SK-N-SH (cell line): Measurements from ENCODE around the gene EVA1A. TPM values are rescaled to one million over a fixed set of nuclear protein-coding genes. Genes with fewer than 3 reads are reported as not detected.
A peak's percentile ranks its signal among the peaks of the same experiment; 100 is the strongest.

ENCODE experiments used
- CTCF ChIA-PET: fragments of 300-600, 350-600 bp; formaldehyde crosslinking; extraction: SDS; loops from one replicate; lab custom pipeline; 2021; lab: Yijun Ruan, JAX
- POLR2A ChIA-PET: fragments of 350-600 bp; sonication (Branson Sonifier 250); formaldehyde crosslinking; extraction: SDS; loops from one replicate; lab custom pipeline; 2020; ENCODE audit warnings: antibody characterized with exemption, inconsistent platforms; lab: Yijun Ruan, JAX
- DNase-seq: peaks from one replicate; pipeline ENCODE4 v3.0.0; 2012
- H2AFZ ChIP-seq: fragments of 200-600 bp; sonication (generic); 2 replicates; pipeline ENCODE4 v1.8.1; 2016; ENCODE audit warnings: antibody characterized with exemption, mild to moderate bottlenecking, low read depth
- H3F3A ChIP-seq: fragments of 200-600 bp; sonication (generic); replicated peaks from 2 replicates; pipeline ENCODE3; 2016; ENCODE audit warnings: antibody characterized with exemption, mild to moderate bottlenecking; ENCODE audit not compliant: insufficient read depth
- H3K27ac ChIP-seq, 2 experiments: fragments of 200-500 bp in 1 of 2; fragments of 200-600 bp in 1 of 2; sonication (Bioruptor generic) in 1 of 2; sonication (generic), shearing (Covaris generic) in 1 of 2; 2 replicates each; pipeline versions ENCODE4 v1.5.1 to v1.6.1; 2014 to 2016; ENCODE audit warnings: low read depth in 2 of 2, inconsistent platforms in 1 of 2, low read length in 1 of 2, mild to moderate bottlenecking in 1 of 2, mixed read lengths in 1 of 2
- H3K27me3 ChIP-seq: fragments of 200-600 bp; sonication (generic), shearing (Covaris generic); 2 replicates; pipeline ENCODE4 v1.6.1; 2016; ENCODE audit warnings: mixed run types; ENCODE audit not compliant: insufficient read depth
- H3K36me3 ChIP-seq, 2 experiments: fragments of 200-500 bp in 1 of 2; fragments of 200-600 bp in 1 of 2; sonication (Bioruptor generic) in 1 of 2; sonication (generic) in 1 of 2; replicated peaks in 1 of 2; 2 replicates each; pipeline versions ENCODE3 to v1.5.1; 2014 to 2016; ENCODE audit warnings: low read length in 1 of 2, mild to moderate bottlenecking in 1 of 2; ENCODE audit not compliant: insufficient read depth in 2 of 2, control insufficient read depth in 1 of 2
- H3K4me1 ChIP-seq, 2 experiments: fragments of 200-500 bp in 1 of 2; fragments of 200-600 bp in 1 of 2; sonication (Bioruptor generic) in 1 of 2; sonication (generic), shearing (Covaris generic) in 1 of 2; 2 replicates each; pipeline versions ENCODE4 v1.5.1 to v1.6.1; 2014 to 2016; ENCODE audit warnings: low read depth in 1 of 2, low read length in 1 of 2, mixed run types in 1 of 2; ENCODE audit not compliant: insufficient read depth in 2 of 2, control insufficient read depth in 1 of 2
- H3K4me2 ChIP-seq: fragments of 200-600 bp; sonication (generic), shearing (Covaris generic); 2 replicates; pipeline ENCODE4 v1.6.1; 2017; ENCODE audit warnings: mixed run types
- H3K4me3 ChIP-seq, 2 experiments: fragments of 200-500 bp in 1 of 2; fragments of 200-600 bp in 1 of 2; sonication (Bioruptor generic) in 1 of 2; sonication (generic), shearing (Covaris generic) in 1 of 2; 2 replicates each; pipeline versions ENCODE4 v1.5.1 to v1.8.1; 2014 to 2016; ENCODE audit warnings: low read depth in 2 of 2, inconsistent platforms in 1 of 2, low read length in 1 of 2, mild to moderate bottlenecking in 1 of 2, mixed read lengths in 1 of 2, moderate library complexity in 1 of 2
- H3K79me2 ChIP-seq: fragments of 200-600 bp; sonication (generic); 2 replicates; pipeline ENCODE4 v1.8.1; 2017; ENCODE audit warnings: mild to moderate bottlenecking; ENCODE audit not compliant: insufficient read depth
- H3K9ac ChIP-seq: fragments of 200-600 bp; sonication (generic); 2 replicates; pipeline ENCODE4 v1.6.1; 2017; ENCODE audit warnings: mixed run types
- H3K9me2 ChIP-seq: fragments of 200-600 bp; sonication (generic); 2 replicates; pipeline ENCODE4 v1.6.1; 2017; ENCODE audit warnings: mixed run types
- H3K9me3 ChIP-seq: fragments of 200-600 bp; sonication (generic); 2 replicates; pipeline ENCODE4 v1.6.1; 2017; ENCODE audit warnings: mixed run types, mild to moderate bottlenecking, moderate library complexity
- H4K20me1 ChIP-seq: fragments of 200-600 bp; sonication (generic); 2 replicates; pipeline ENCODE4 v1.6.1; 2017; ENCODE audit warnings: mild to moderate bottlenecking, mixed run types; ENCODE audit not compliant: insufficient read depth
- EZH2phosphoT487 ChIP-seq: fragments of 200-600 bp; sonication (generic); IDR thresholded peaks from 2 replicates; pipeline ENCODE4 v1.6.1; 2017; ENCODE audit warnings: low read depth, mixed run types, mild to moderate bottlenecking, antibody characterized with exemption, moderate library complexity, borderline replicate concordance
- FOSL2 ChIP-seq: IDR thresholded peaks from 2 replicates; pipeline ENCODE4 v1.4.0; 2012; ENCODE audit warnings: low read depth, mild to moderate bottlenecking, moderate library complexity, borderline replicate concordance
- FOXJ3 ChIP-seq: sonication (generic); formaldehyde crosslinking; IDR thresholded peaks from 2 replicates; pipeline ENCODE4 v1.5.1; 2020; ENCODE audit warnings: mild to moderate bottlenecking, missing genetic modification reagents
- GABPA ChIP-seq: IDR thresholded peaks from 2 replicates; pipeline ENCODE4 v1.4.0; 2012; ENCODE audit warnings: low read depth, mild to moderate bottlenecking
- GATA2 ChIP-seq: sonication (generic); formaldehyde crosslinking; IDR thresholded peaks from 2 replicates; pipeline ENCODE4 v1.5.0; 2020; ENCODE audit warnings: mild to moderate bottlenecking, missing genetic modification reagents
- JUND ChIP-seq: IDR thresholded peaks from 2 replicates; pipeline ENCODE4 v1.4.0; 2012
- MEF2A ChIP-seq: IDR thresholded peaks from 2 replicates; pipeline ENCODE4 v1.4.0; 2012; ENCODE audit warnings: low read depth, borderline replicate concordance
- MXI1 ChIP-seq: IDR thresholded peaks from 2 replicates; pipeline ENCODE4 v1.6.1; 2012; ENCODE audit warnings: mild to moderate bottlenecking, low read depth, low read length, improper control_type of control experiment
- NFIC ChIP-seq: IDR thresholded peaks from 2 replicates; pipeline ENCODE4 v1.4.0; 2012; ENCODE audit warnings: borderline replicate concordance
- POLR2AphosphoS5 ChIP-seq: IDR thresholded peaks from 2 replicates; pipeline ENCODE4 v1.6.1; 2012; ENCODE audit warnings: low read depth, low read length
- RFX5 ChIP-seq: IDR thresholded peaks from 2 replicates; pipeline ENCODE4 v1.6.1; 2012; ENCODE audit warnings: mild to moderate bottlenecking, improper control_type of control experiment, low read length
- SMC3 ChIP-seq: IDR thresholded peaks from 2 replicates; pipeline ENCODE4 v1.6.1; 2012; ENCODE audit warnings: low read depth, low read length, improper control_type of control experiment
- TAF1 ChIP-seq: IDR thresholded peaks from 2 replicates; pipeline ENCODE4 v1.6.1; 2012; ENCODE audit warnings: low read depth, mild to moderate bottlenecking, low read length, moderate library complexity, borderline replicate concordance
- TCF12 ChIP-seq: IDR thresholded peaks from 2 replicates; pipeline ENCODE4 v1.4.0; 2012
- TEAD4 ChIP-seq: IDR thresholded peaks from 2 replicates; pipeline ENCODE4 v1.4.0; 2012; ENCODE audit warnings: mild to moderate bottlenecking, borderline replicate concordance; ENCODE audit not compliant: insufficient read depth
- USF1 ChIP-seq: IDR thresholded peaks from 2 replicates; pipeline ENCODE4 v1.4.0; 2012; ENCODE audit warnings: low read depth, borderline replicate concordance
- USF2 ChIP-seq: fragments of 150-350 bp; IDR thresholded peaks from 2 replicates; pipeline ENCODE4 v1.6.1; 2017; ENCODE audit warnings: antibody characterized with exemption, low read length, low read depth, borderline replicate concordance
- YY1 ChIP-seq: IDR thresholded peaks from 2 replicates; pipeline ENCODE4 v1.4.0; 2012; ENCODE audit warnings: low read depth, mild to moderate bottlenecking
- WGBS: methylation state at CpG from one replicate; pipeline ENCODE4 v1.1.6; 2017; ENCODE audit warnings: low lambda C conversion rate; 5-methylcytosine and 5-hydroxymethylcytosine counted together
- polyA plus RNA-seq, 3 experiments: library from polyadenylated mRNA; depleted of rRNA; stranded (reverse); fragments of >200 nt; gene quantifications; 2 replicates each; pipeline ENCODE4 v1.2.3, GENCODE V29; 2012
- TF ChIP-seq, protein P1 (sequence below): IDR thresholded peaks from 2 replicates; pipeline ENCODE4 v1.4.0; 2012; ENCODE audit warnings: low read depth, borderline replicate concordance

The EVA1A gene
- polyA plus RNA-seq, 1 of the 3 experiments (the other 2 are of a cell fraction): 93.0 TPM

DNA sequence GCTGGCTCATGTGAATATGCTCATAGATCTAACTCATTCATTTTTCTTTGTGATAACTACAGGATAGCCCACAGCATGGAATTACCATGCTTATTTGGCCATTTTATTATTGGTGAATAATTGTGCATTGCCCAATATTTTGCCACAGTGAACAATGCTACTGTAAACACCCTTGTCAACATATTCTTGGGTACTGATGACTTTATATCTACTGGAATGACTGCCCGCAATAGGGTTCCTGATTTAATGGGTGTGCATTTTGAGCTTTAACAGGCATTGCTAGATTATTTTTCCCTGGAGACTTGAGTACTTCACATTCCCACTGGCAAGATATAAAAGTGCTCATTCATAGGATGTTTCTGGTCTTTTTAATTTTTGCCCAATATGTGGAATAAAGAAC is 42.7 kb upstream of the EVA1A start:
- POLR2A ChIA-PET: no interaction called here
- no peaks in the 10 kb centered on the region for H3K36me3 ChIP-seq

More for the DNA sequence above, 42.7 kb upstream of the EVA1A start:
- WGBS: 92% methylated on average over 1 of the region's 1 CpG
- Histone ChIP-seq H3K27me3 (no peaks in the 10 kb centered on the region), H3K4me1 (peaks cover 7 to 57% of the 10 kb centered on the region in 2 experiments), H3K9me3 (no peaks in the 10 kb centered on the region), H3K79me2 (peaks cover 4% of the 10 kb centered on the region; the same call in 1 of the 2 replicates), H3K9me2 (no peaks in the 10 kb centered on the region), H3K9ac (no peak overlapping the region), H3K4me2 (0 out of 2 replicates have a peak overlapping the region, but pooled peaks have one; percentile 64), H3K27ac (peak overlapping the region in 1 of 2 experiments; percentile 92; a peak in 3 of 4 replicates), H2AFZ (no peak overlapping the region), H4K20me1 (no peaks in the 10 kb centered on the region), H3K4me3 (no peak overlapping the region), H3F3A (peaks cover 47% of the 10 kb centered on the region)
- CTCF ChIA-PET: interaction anchor here (0.7 to 6.7 kb wide), 3 partner anchors 12 to 137 kb away, joined by 3 to 81 read pairs (median 28); no protein-coding TSS in a partner anchor
- TF ChIP-seq GATA2 (no peak), FOSL2 (no peak), GABPA (no peak), TCF12 (no peak), YY1 (no peak), TEAD4 (no peak), USF2 (no peak), MXI1 (no peak), NFIC (no peak), JUND (no peak), MEF2A (no peak), FOXJ3 (CRISPR knock-in tag) (no peak), USF1 (no peak), SMC3 (no peak), RFX5 (no peak), EZH2phosphoT487 (no peak), TAF1 (no peak), POLR2AphosphoS5 (no peak)
- TF ChIP-seq, protein P1, sequence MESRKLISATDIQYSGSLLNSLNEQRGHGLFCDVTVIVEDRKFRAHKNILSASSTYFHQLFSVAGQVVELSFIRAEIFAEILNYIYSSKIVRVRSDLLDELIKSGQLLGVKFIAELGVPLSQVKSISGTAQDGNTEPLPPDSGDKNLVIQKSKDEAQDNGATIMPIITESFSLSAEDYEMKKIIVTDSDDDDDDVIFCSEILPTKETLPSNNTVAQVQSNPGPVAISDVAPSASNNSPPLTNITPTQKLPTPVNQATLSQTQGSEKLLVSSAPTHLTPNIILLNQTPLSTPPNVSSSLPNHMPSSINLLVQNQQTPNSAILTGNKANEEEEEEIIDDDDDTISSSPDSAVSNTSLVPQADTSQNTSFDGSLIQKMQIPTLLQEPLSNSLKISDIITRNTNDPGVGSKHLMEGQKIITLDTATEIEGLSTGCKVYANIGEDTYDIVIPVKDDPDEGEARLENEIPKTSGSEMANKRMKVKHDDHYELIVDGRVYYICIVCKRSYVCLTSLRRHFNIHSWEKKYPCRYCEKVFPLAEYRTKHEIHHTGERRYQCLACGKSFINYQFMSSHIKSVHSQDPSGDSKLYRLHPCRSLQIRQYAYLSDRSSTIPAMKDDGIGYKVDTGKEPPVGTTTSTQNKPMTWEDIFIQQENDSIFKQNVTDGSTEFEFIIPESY: no peak
- no peak for DNase-seq
